KMS-11 (cell line): ENCODE results near the gene PLXNA2.
A peak's percentile ranks its signal among the peaks of the same experiment; 100 is the strongest.

ENCODE experiments used
- H2AFZ ChIP-seq: fragments of 200-600 bp; sonication (generic); 2 replicates; pipeline ENCODE4 v1.6.1; 2016; ENCODE audit warnings: antibody characterized with exemption, mixed run types, low read depth
- H3K27ac ChIP-seq: fragments of 200-600 bp; sonication (generic); 2 replicates; pipeline ENCODE4 v1.6.1; 2016; ENCODE audit warnings: mild to moderate bottlenecking, mixed run types
- H3K27me3 ChIP-seq: fragments of 200-600 bp; sonication (generic); 2 replicates; pipeline ENCODE4 v1.6.1; 2017; ENCODE audit warnings: mild to moderate bottlenecking, low read depth, mixed run types, moderate library complexity; ENCODE audit not compliant: insufficient read depth
- H3K36me3 ChIP-seq: fragments of 200-600 bp; sonication (generic); 2 replicates; pipeline ENCODE4 v1.6.1; 2017; ENCODE audit warnings: mild to moderate bottlenecking, mixed run types; ENCODE audit not compliant: insufficient read depth
- H3K4me1 ChIP-seq: fragments of 200-600 bp; sonication (generic); 2 replicates; pipeline ENCODE4 v1.6.1; 2016; ENCODE audit warnings: mild to moderate bottlenecking, low read depth, mixed run types; ENCODE audit not compliant: poor library complexity, severe bottlenecking
- H3K4me2 ChIP-seq: fragments of 200-600 bp; sonication (generic); 2 replicates; pipeline ENCODE4 v1.7.0; 2016; ENCODE audit warnings: mild to moderate bottlenecking, mixed run types
- H3K4me3 ChIP-seq: fragments of 200-600 bp; sonication (generic); IDR thresholded peaks from 2 replicates; pipeline ENCODE4 v1.6.1; 2017; ENCODE audit warnings: low read depth, low read length, mixed read lengths; ENCODE audit not compliant: insufficient read depth
- H3K79me2 ChIP-seq: fragments of 200-600 bp; sonication (generic); 2 replicates; pipeline ENCODE4 v1.6.1; 2016; ENCODE audit warnings: low read depth, mixed run types; ENCODE audit not compliant: insufficient read depth
- H3K9ac ChIP-seq: fragments of 200-600 bp; sonication (generic); 2 replicates; pipeline ENCODE4 v1.6.1; 2016; ENCODE audit warnings: mild to moderate bottlenecking, mixed run types
- H4K20me1 ChIP-seq: fragments of 200-600 bp; sonication (generic); 2 replicates; pipeline ENCODE4 v1.6.1; 2016; ENCODE audit warnings: mild to moderate bottlenecking, mixed run types; ENCODE audit not compliant: insufficient read depth
- CTCF ChIP-seq: fragments of 200-600 bp; sonication (generic); conservative IDR thresholded peaks from 2 replicates; pipeline ENCODE4 v1.6.1; 2017; ENCODE audit warnings: low read depth, mild to moderate bottlenecking, antibody characterized with exemption, low read length, moderate library complexity, mixed read lengths

PLXNA2 gene

GRCh38 chr1:208100106-208100505, 144.1 kb downstream of the PLXNA2 start:
- no peaks in the 10 kb centered on the region for H3K36me3 ChIP-seq

GRCh38 chr1:208098773-208099172, 145.4 kb downstream of the PLXNA2 start:
- TF ChIP-seq CTCF: no peak
- Histone ChIP-seq H3K4me1 (no peaks in the 10 kb centered on the region), H3K36me3 (no peaks in the 10 kb centered on the region), H3K79me2 (no peaks in the 10 kb centered on the region), H4K20me1 (no peaks in the 10 kb centered on the region), H2AFZ (no peak overlapping the region), H3K9ac (no peak overlapping the region), H3K27ac (no peak overlapping the region), H3K27me3 (no peaks in the 10 kb centered on the region), H3K4me3 (no peak overlapping the region), H3K4me2 (no peak overlapping the region)

More at GRCh38 chr1:208100106-208100505, 144.1 kb downstream of the PLXNA2 start:
- no peaks in the 10 kb centered on the region for H4K20me1 ChIP-seq
- no peak for TF ChIP-seq CTCF
- no peak overlapping the region for H3K9ac ChIP-seq
- no peak overlapping the region for H3K4me2 ChIP-seq
- no peak overlapping the region for H3K4me3 ChIP-seq
- H3K79me2 ChIP-seq: no peaks in the 10 kb centered on the region
- H3K4me1 ChIP-seq: no peaks in the 10 kb centered on the region
- H2AFZ ChIP-seq: no peak overlapping the region
- H3K27ac ChIP-seq: no peak overlapping the region
- no peaks in the 10 kb centered on the region for H3K27me3 ChIP-seq

- no peaks in the 10 kb centered on the region for H3K36me3 ChIP-seq
- TF ChIP-seq CTCF: peak; percentile 98
- no peak overlapping the region for H3K4me3 ChIP-seq
- no peaks in the 10 kb centered on the region for H3K79me2 ChIP-seq
- H2AFZ ChIP-seq: no peak overlapping the region
- no peaks in the 10 kb centered on the region for H4K20me1 ChIP-seq
- no peak overlapping the region for H3K9ac ChIP-seq
- no peaks in the 10 kb centered on the region for H3K27me3 ChIP-seq
- H3K27ac ChIP-seq: no peak overlapping the region
- no peak overlapping the region for H3K4me2 ChIP-seq
- H3K4me1 ChIP-seq: no peaks in the 10 kb centered on the region
Measured at GRCh38 chr1:208093754-208094719, 150.1 kb downstream of the PLXNA2 start.

- Histone ChIP-seq H4K20me1 (no peaks in the 10 kb centered on the region), H3K4me1 (no peaks in the 10 kb centered on the region), H3K36me3 (no peaks in the 10 kb centered on the region), H3K9ac (no peak overlapping the region), H3K27ac (no peak overlapping the region), H3K4me3 (no peak overlapping the region), H3K27me3 (no peaks in the 10 kb centered on the region), H3K4me2 (no peak overlapping the region), H2AFZ (no peak overlapping the region), H3K79me2 (no peaks in the 10 kb centered on the region)
- no peak for TF ChIP-seq CTCF
Measured at GRCh38 chr1:208093046-208093445, 151.1 kb downstream of the PLXNA2 start.
